Type B pancreatic cell (in vitro differentiated cells): ENCODE data around the gene AKAP1. TPM values are rescaled to one million over a fixed set of nuclear protein-coding genes. Genes with fewer than 3 reads are reported as not detected.

ENCODE experiments used
- DNase-seq: peaks from one replicate; pipeline ENCODE4 v3.0.0; 2021; ENCODE audit warnings: mixed read lengths; ENCODE audit not compliant: unreplicated experiment; ENCODE audit errors: extremely low spot score
- H3K27ac Mint-ChIP-seq: 2 replicates; pipeline ENCODE4 v1.8.0; 2021; ENCODE audit warnings: mild to moderate bottlenecking, mixed read lengths
- H3K27me3 Mint-ChIP-seq: 2 replicates; pipeline ENCODE4 v1.8.0; 2021; ENCODE audit warnings: mixed read lengths
- H3K36me3 Mint-ChIP-seq: 2 replicates; pipeline ENCODE4 v1.8.0; 2021; ENCODE audit warnings: mixed read lengths
- H3K4me1 Mint-ChIP-seq: one replicate; pipeline ENCODE4 v1.8.0; 2021; ENCODE audit warnings: mixed read lengths; ENCODE audit not compliant: unreplicated experiment
- H3K4me3 Mint-ChIP-seq: 2 replicates; pipeline ENCODE4 v1.8.0; 2021; ENCODE audit warnings: mild to moderate bottlenecking, mixed read lengths
- H3K9me3 Mint-ChIP-seq: 2 replicates; pipeline ENCODE4 v1.8.0; 2021; ENCODE audit warnings: mixed read lengths
- CTCF ChIP-seq: fragments of 200-600 bp; sonication (generic); conservative IDR thresholded peaks from 2 replicates; pipeline ENCODE4 v1.5.0; 2021; ENCODE audit warnings: antibody characterized with exemption, mild to moderate bottlenecking
- total RNA-seq: library from RNA; stranded (reverse); gene quantifications from 2 replicates; pipeline ENCODE4 v1.2.1, GENCODE V29; 2021; ENCODE audit warnings: low replicate concordance

Gene AKAP1
- total RNA-seq, 1 donor from 2014 or later, result 43.6 TPM

GRCh38 chr17:57133486-57133885, 48.4 kb downstream of the AKAP1 start:
- no peaks in the 10 kb centered on the region for H3K36me3 Mint-ChIP-seq
- DNase-seq, result no peak
- H3K4me3 Mint-ChIP-seq, result no peak overlapping the region
- peaks cover 9% of the 10 kb centered on the region for H3K27me3 Mint-ChIP-seq
- H3K9me3 Mint-ChIP-seq, result no peaks in the 10 kb centered on the region
- no peak for TF ChIP-seq CTCF
- peak overlapping the region; percentile 30 for H3K27ac Mint-ChIP-seq
- H3K4me1 Mint-ChIP-seq, result peaks cover 35% of the 10 kb centered on the region

- Mint-ChIP-seq H3K4me3 (no peak overlapping the region), H3K27me3 (peaks cover 9% of the 10 kb centered on the region), H3K36me3 (no peaks in the 10 kb centered on the region), H3K27ac (peak overlapping the region; percentile 24), H3K4me1 (peaks cover 35% of the 10 kb centered on the region), H3K9me3 (no peaks in the 10 kb centered on the region)
- no peak for TF ChIP-seq CTCF
- DNase-seq, result no peak
Observed at GRCh38 chr17:57135026-57135788, 50.2 kb downstream of the AKAP1 start.

- H3K9me3 Mint-ChIP-seq, result no peaks in the 10 kb centered on the region
- H3K4me1 Mint-ChIP-seq, result peaks cover 32% of the 10 kb centered on the region
- peaks cover 7% of the 10 kb centered on the region for H3K27me3 Mint-ChIP-seq
- no peak for TF ChIP-seq CTCF
- no peak for DNase-seq
- no peaks in the 10 kb centered on the region for H3K36me3 Mint-ChIP-seq
- H3K4me3 Mint-ChIP-seq, result no peak overlapping the region
- H3K27ac Mint-ChIP-seq, result peak overlapping the region; percentile 24
Observed at GRCh38 chr17:57135789-57136291, 50.8 kb downstream of the AKAP1 start.

- H3K36me3 Mint-ChIP-seq, result no peaks in the 10 kb centered on the region
- peak overlapping the region; percentile 24 for H3K27ac Mint-ChIP-seq
- TF ChIP-seq CTCF, result no peak
- peaks cover 6% of the 10 kb centered on the region for H3K27me3 Mint-ChIP-seq
- H3K4me3 Mint-ChIP-seq, result no peak overlapping the region
- H3K9me3 Mint-ChIP-seq, result no peaks in the 10 kb centered on the region
- peaks cover 27% of the 10 kb centered on the region for H3K4me1 Mint-ChIP-seq
- DNase-seq, result no peak
Observed at GRCh38 chr17:57136355-57136754, 51.3 kb downstream of the AKAP1 start.

- Mint-ChIP-seq H3K9me3 (no peaks in the 10 kb centered on the region), H3K4me3 (no peak overlapping the region), H3K36me3 (no peaks in the 10 kb centered on the region), H3K27ac (no peak overlapping the region), H3K27me3 (peaks cover 6% of the 10 kb centered on the region), H3K4me1 (peaks cover 19% of the 10 kb centered on the region)
- no peak for TF ChIP-seq CTCF
- DNase-seq, result no peak
Observed at GRCh38 chr17:57138030-57138911, 53.2 kb downstream of the AKAP1 start.
